Limb (tissue), 2 donors: Measurements from ENCODE around the gene WNT9A.

Experiments
- DNase-seq, 2 donors: peaks; one replicate each; pipeline ENCODE4 v3.0.0-alpha.2; 2016; ENCODE audit errors: extremely low spot score in 2 of 2

Gene WNT9A

GRCh38 chr1:227954163-227954850 is 6.6 kb upstream of the WNT9A start:
- DNase-seq: no peak

- DNase-seq: no peak
Measured at GRCh38 chr1:227953022-227953412, 5.3 kb upstream of the WNT9A start.

- no peak for DNase-seq
Measured at GRCh38 chr1:227952374-227953021, 4.8 kb upstream of the WNT9A start.

- no peak for DNase-seq
Measured at GRCh38 chr1:227951624-227952373, 4.1 kb upstream of the WNT9A start.

- no peak for DNase-seq
Measured at GRCh38 chr1:227950735-227951346, 3.1 kb upstream of the WNT9A start.

GRCh38 chr1:227949954-227950734 is 2.4 kb upstream of the WNT9A start:
- DNase-seq: no peak

- DNase-seq: no peak
Measured at GRCh38 chr1:227949341-227949921, 1.7 kb upstream of the WNT9A start.

GRCh38 chr1:227948493-227949260 is 945 bp upstream of the WNT9A start:
- DNase-seq: no peak

- DNase-seq: no peak
Measured at GRCh38 chr1:227947386-227947675, 401 bp downstream of the WNT9A start.

GRCh38 chr1:227946624-227947385 is 927 bp downstream of the WNT9A start:
- DNase-seq: peak; percentile 69 to 87

- peak in 1 of 2 donors; percentile 58 for DNase-seq
Measured at GRCh38 chr1:227945891-227946623, 1.7 kb downstream of the WNT9A start.

- DNase-seq: peak in 1 of 2 donors; percentile 27
Measured at GRCh38 chr1:227944931-227945890, 2.5 kb downstream of the WNT9A start.

- DNase-seq: peak in 1 of 2 donors; percentile 59
Measured at GRCh38 chr1:227944090-227944930, 3.4 kb downstream of the WNT9A start.

- DNase-seq: no peak
Measured at GRCh38 chr1:227943381-227944089, 4.2 kb downstream of the WNT9A start.

- no peak for DNase-seq
Measured at GRCh38 chr1:227942716-227943261, 4.9 kb downstream of the WNT9A start.
